NCI-H1417 treated with DMSO at 0.1 percent for 48 hours (cell line): Measurements from ENCODE around the gene CKMT2.
"Not testable (repeated sequence)": the region's sequence is repeated elsewhere in the genome, so short reads cannot be mapped to it uniquely, and the experiment has no call there.

Experiments
- DNase-seq: peaks from one replicate; lab custom pipeline; 2025; lab: John Stamatoyannopoulos, UW

The CKMT2 gene

GRCh38 chr5:81251922-81252321 lies 18.8 kb downstream of the CKMT2 start:
- no peak for DNase-seq

DNA sequence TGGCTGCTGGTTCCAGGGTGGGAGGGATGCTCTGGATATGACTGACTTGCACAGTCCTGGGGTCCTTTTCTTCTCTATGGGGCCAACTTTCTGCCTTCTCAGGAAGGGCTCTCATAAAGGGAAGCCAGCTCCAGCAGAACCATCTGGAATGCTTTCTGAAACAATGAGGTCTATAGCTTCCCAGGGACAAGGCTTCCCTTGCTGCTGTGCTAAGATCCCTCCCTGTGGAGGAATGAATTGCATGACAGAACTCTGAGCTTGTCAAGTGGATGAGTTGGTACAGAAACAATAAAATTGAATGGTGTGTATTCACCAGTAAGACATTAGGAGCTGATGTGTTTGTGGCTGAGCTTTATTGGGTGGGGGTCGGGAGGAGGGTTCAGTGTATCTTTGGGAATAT lies 19.8 kb downstream of the CKMT2 start:
- no peak for DNase-seq

GRCh38 chr5:81253875-81254274 lies 20.8 kb downstream of the CKMT2 start:
- DNase-seq, result no peak

DNA sequence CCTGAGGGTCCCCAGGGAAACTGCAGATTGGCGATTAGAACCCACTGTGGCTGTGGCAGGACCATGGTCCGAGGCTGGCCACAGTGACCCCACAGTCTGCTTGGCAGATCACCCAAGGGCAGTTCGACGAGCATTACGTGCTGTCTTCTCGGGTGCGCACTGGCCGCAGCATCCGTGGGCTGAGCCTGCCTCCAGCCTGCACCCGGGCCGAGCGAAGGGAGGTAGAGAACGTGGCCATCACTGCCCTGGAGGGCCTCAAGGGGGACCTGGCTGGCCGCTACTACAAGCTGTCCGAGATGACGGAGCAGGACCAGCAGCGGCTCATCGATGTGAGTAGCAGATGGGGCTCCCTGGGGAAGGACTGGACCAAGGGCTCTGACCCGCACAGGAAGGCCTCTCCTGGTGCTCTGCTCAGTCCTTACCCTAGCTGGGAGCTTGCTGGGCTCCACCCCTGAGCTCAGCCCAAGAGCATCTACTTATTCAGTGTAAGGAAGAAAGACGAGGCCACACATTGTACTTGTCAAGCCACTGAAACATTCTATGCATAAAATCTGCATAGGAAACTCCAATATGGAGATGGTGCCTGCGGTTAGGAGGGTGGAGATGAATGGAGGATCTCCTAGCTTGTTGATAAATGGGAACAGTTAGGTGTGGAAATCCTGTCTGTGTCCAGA lies 21.9 kb downstream of the CKMT2 start:
- no peak for DNase-seq

DNA sequence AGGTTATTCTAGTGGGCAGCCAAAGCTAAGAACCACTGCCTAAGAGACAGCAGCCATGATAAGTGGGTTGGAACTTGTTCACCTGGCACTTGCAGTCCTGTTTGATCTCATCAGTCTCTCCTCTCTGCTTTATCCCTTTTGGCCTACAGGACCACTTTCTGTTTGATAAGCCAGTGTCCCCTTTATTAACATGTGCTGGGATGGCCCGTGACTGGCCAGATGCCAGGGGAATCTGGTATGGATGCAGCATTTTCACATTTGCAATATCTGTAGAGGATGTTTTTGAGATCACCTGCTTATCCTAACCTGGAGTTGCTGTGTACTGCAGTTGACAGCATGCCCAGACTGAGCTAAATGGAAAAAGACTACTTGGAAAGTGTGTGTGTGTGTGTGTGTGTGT lies 23.6 kb downstream of the CKMT2 start:
- DNase-seq, result no peak

GRCh38 chr5:81262796-81263195 lies 29.7 kb downstream of the CKMT2 start:
- not testable (repeated sequence) for DNase-seq

DNA sequence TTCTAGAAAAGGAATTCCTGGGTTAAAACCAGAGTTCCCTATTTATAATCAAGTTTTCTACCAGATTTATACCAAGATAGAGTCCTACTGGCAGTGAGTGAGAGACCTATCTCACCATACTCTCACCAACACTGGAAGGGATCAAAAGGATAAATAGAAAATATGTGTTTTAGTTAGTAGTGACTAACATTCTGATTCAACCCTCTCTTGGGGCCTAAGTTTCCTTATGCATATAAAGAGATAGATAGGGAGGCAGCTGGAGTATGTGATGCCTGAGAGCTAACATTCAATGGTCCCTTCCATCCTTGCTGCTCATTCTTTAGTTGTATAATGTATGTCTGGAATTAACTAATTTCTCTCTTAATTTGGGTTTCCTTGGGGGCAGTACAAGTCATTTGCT lies 32.0 kb downstream of the CKMT2 start:
- DNase-seq, result no peak

GRCh38 chr5:81268521-81269196 lies 35.5 kb downstream of the CKMT2 start:
- no peak for DNase-seq

GRCh38 chr5:81269751-81270393 lies 36.8 kb downstream of the CKMT2 start:
- no peak for DNase-seq

- DNase-seq, result not testable (repeated sequence)
Observed at GRCh38 chr5:81270394-81271027, 37.4 kb downstream of the CKMT2 start.

- no peak for DNase-seq
Observed at GRCh38 chr5:81283976-81284375, 50.9 kb downstream of the CKMT2 start.

DNA sequence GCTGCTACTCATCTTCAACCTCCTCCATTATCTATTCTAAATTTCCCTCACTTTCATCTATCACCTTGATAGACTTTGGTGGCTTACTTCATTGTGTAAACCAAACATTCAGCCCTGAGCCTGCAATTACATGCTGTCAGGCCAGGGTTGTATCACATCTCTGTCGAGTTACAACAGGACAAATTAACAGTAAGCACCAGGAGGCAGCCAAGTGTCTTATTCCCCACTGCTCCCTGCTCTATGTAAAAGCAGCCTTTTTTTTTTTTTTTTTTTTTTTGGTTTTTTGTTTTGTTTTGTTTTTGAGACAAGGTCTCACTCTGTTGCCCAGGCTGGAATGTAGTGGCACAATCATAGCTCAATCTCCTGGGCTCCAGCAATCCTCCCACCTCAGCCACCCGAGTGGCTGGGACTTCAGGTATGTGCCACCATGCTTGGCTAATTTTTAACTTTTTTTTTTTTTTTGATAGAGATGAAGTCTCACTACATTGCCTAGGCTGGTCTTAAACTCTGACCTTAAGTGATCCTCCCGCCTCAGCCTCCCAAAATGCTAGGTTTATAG lies 53.0 kb downstream of the CKMT2 start:
- no peak for DNase-seq

GRCh38 chr5:81288021-81288433 lies 54.9 kb downstream of the CKMT2 start:
- DNase-seq, result no peak

DNA sequence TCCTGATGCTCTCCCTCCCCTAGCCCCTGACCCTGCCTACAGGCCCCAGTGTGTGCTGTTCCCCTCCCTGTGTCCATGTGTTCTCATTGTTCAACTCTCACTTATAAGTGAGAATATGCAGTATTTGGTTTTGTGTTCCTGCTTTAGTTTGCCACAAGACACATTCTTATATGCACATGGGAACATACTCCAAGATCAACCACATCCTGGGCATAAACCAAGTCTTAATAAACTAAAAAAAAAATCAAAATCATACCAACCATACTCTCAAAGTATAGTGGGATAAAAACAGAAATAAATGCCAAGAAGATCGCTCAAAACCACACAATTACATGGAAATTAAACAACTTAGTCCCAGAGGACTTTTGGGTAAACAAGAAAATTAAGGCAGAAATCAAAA lies 57.0 kb downstream of the CKMT2 start:
- DNase-seq, result no peak

DNA sequence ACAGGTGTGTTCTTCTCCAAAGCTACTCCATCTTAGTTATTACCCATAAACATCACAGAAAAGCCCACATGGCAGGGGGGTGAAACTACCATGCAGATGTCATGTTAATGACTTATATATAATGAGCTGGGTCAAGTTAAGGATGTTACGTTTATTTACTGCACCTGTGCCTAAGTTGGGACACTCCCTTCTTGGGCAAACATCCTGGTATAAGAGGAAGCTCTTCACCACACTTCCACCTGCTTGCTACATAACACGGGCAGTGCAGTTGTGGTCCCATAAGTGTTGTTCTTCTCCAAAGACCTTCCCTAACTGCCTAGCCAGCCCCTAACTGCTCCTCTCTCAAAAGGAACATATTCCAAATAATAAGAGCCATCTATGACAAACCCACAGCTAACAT lies 59.0 kb downstream of the CKMT2 start:
- no peak for DNase-seq

DNA sequence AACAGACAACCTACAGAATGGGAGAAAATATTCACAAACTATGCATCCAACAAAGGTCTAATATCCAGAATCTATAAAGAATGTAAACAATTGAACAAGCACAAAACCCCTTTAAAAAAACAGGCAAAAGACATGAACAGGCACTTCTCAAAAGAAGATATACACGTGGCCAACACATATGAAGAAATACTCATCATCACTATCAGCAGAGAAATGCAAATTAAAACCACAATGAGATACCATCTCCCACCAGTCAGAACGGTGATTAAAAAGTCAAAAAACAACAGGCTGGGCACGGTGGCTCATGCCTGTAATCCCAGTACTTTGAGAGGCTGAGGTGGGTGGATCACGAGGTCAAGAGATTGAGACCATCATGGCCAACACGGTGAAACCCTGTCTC lies 60.9 kb downstream of the CKMT2 start:
- DNase-seq, result not testable (repeated sequence)

DNA sequence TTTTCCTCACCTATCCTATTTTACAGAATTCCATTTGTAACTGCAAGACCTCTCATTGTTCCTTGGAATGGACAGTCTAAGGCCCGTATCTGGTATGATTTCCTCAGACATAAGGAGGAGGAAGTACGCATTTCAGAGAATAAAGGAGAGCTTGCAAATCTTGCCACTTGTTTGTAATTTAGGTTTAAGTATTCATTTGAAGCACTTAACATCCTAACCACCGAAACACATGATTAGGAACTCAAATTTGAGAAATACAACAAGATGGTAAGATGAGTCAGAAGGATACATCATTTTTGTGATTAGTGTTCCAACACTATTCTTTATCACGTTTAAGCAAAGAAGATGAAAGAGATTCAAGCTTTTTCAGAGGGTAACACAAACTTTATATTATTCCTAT lies 64.4 kb downstream of the CKMT2 start:
- no peak for DNase-seq

DNA sequence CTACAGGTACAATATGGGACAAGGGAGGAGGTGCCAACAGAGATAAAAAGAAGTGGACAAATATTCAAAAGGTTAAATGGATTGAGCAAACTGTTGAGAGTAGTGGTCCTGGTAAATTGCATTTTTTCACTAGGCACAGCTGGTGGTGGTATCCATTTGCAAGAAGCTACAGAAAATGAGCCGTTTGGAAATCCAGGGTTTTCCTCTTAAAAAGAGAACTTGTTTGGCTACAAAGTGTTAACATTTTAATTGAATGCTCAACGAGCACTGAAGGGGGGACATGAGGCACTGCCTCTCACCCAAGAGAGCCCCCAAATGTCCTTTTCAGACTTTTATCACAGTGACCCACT lies 67.8 kb downstream of the CKMT2 start:
- DNase-seq, result no peak

- peak; percentile 30 for DNase-seq
Observed at GRCh38 chr5:81301271-81302015, 68.3 kb downstream of the CKMT2 start, which contains the start of gene ZCCHC9. Gene ZCCHC9 (plus strand): TSS chr5:81301587. CDS start chr5:81304758, 3,171 bp downstream.

GRCh38 chr5:81302596-81302995 lies 69.5 kb downstream of the CKMT2 start:
- no peak for DNase-seq

DNA sequence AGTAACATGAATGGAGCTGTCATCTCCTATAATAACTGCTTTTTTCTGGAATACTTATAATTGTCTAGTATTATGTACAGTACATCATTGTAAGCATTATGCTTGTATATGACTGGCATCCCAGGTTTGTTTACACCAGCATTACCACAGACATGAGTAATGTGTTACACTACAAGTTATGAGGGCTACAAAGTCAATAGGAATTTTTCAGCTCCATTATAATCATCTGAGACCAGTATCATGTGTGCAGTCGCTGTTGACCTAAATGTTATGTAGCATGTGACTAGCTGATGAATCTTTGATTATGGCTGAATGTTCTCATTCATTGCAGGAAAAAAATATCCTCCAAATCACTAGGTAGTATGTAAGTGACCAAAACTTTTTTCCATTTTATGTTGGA lies 70.4 kb downstream of the CKMT2 start:
- DNase-seq, result no peak

DNA sequence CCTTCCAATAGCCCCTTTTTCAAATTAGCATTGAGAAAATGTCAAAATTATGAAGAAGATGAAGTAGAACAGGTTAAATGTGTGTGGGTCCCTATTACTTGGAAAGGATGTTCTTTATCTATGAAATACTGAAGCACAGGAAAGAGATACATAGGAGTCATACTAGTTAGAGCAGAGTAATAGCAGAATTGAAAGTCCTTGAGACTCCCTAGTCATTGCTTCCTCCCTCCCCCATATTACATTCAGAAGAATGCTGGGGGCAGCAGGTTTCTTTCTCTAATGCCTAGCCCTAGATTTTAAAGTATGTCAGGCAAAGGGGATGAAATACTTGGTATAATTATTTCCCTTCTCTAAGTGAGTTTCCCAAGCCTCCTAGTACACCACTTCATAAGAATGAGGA lies 72.7 kb downstream of the CKMT2 start:
- no peak for DNase-seq
